ENCODE results near the gene TBC1D10A. TPM values are rescaled to one million over a fixed set of nuclear protein-coding genes. Genes with fewer than 3 reads are reported as not detected.

Gene TBC1D10A
- total and polyA plus RNA-seq, 4 donors: 16.7 to 45.5 (median 27.5) TPM

- Histone ChIP-seq H3K4me3 (ENCODE audit: low read length in 2 of 2) (no peak overlapping the region), H3K36me3 (ENCODE audit: control insufficient read depth in 1 of 2, insufficient read depth in 2 of 2, low read length in 1 of 2) (peaks cover 0 to 2% of the 10 kb centered on the region in 2 donors), H3K9me3 (ENCODE audit: control insufficient read depth, low read length) (no peaks in the 10 kb centered on the region), H3K27me3 (ENCODE audit: control insufficient read depth in 1 of 2, insufficient read depth in 2 of 2, low read length in 1 of 2) (no peaks in the 10 kb centered on the region), H3K27ac (ENCODE audit: low read depth in 1 of 2, low read length in 2 of 2) (no peak overlapping the region), H3K4me1 (ENCODE audit: control insufficient read depth in 1 of 2, insufficient read depth in 2 of 2, low read length in 2 of 2) (no peaks in the 10 kb centered on the region)
- intact Hi-C loops (cut with DNase I): loop anchor here (5.0 kb wide), 3 partner anchors 43 to 93 kb away; partner anchors contain the start of gene TBC1D10A (in 1 of the 2)
- 93% methylated on average over 4 of the region's 4 CpGs for WGBS, 2 donors
- DNase-seq (no peak), ATAC-seq (ENCODE audit: low FRiP score) (no peak)
These were observed 42.1 kb downstream of the TBC1D10A start for GRCh38 chr22:30284666-30285065.

DNA sequence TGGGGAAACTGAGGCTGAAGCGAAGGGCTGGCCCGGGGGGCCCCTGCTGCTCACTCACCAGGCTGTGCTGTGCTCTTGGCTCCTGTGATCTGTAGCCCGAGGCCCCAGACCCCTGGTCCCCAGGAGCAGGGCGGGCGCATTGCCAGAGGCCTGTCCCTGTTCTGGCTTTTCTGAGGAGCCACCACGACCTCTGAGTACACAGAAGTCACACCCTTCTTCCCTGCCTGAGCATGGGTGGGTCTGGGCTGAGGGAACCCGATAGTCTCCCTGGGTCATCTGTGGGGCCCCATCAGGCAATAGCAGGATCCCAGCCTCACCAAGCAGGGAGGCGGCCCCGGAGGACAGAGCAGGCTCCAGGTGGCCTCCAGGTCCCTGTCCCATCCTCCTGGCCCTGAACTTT lies 42.6 kb downstream of the TBC1D10A start:
- Histone ChIP-seq H3K36me3 (ENCODE audit: control insufficient read depth in 1 of 2, insufficient read depth in 2 of 2, low read length in 1 of 2) (peaks cover 0 to 2% of the 10 kb centered on the region in 2 donors), H3K4me1 (ENCODE audit: control insufficient read depth in 1 of 2, insufficient read depth in 2 of 2, low read length in 2 of 2) (no peaks in the 10 kb centered on the region), H3K27ac (ENCODE audit: low read depth in 1 of 2, low read length in 2 of 2) (no peak overlapping the region), H3K4me3 (ENCODE audit: low read length in 2 of 2) (no peak overlapping the region), H3K27me3 (ENCODE audit: control insufficient read depth in 1 of 2, insufficient read depth in 2 of 2, low read length in 1 of 2) (no peaks in the 10 kb centered on the region), H3K9me3 (ENCODE audit: control insufficient read depth, low read length) (no peaks in the 10 kb centered on the region)
- no peak for ATAC-seq (ENCODE audit: low FRiP score)
- no peak for DNase-seq
- WGBS, 2 donors: 83 to 84% methylated on average over 9 of the region's 9 CpGs
- intact Hi-C loops (cut with DNase I): loop anchor here in 1 of 2 donors (5.0 kb wide), 1 partner anchor 93 kb away; no protein-coding TSS in a partner anchor

DNA sequence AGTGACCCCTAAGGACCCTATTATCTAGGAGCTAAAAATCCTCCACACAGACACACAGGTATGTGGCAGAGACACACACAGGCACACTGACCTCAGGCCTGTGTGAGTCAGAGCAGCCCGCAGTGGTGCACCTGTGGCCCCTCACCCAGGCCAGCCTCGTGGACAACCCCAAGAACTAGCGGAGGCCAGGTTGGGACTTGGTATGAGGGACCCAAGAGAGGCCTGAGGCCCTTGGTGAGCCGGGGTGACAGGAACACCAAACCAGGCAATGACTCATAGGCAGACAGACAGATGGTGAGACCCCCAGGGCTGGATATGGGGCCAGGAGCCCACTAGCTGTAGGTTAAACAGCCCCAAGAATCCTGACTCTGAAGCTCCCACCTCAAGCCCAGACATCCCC lies 43.4 kb downstream of the TBC1D10A start:
- no peak overlapping the region for H3K27ac ChIP-seq (ENCODE audit: low read depth in 1 of 2, low read length in 2 of 2)
- ATAC-seq (ENCODE audit: low FRiP score) (no peak), DNase-seq (no peak)
- H3K4me1 ChIP-seq (ENCODE audit: control insufficient read depth in 1 of 2, insufficient read depth in 2 of 2, low read length in 2 of 2): no peaks in the 10 kb centered on the region
- no peak overlapping the region for H3K4me3 ChIP-seq (ENCODE audit: low read length in 2 of 2)
- intact Hi-C loops (cut with DNase I): loop anchor here in 1 of 2 donors (5.0 kb wide), 1 partner anchor 94 kb away; no protein-coding TSS in a partner anchor
- no peaks in the 10 kb centered on the region for H3K27me3 ChIP-seq (ENCODE audit: control insufficient read depth in 1 of 2, insufficient read depth in 2 of 2, low read length in 1 of 2)
- H3K9me3 ChIP-seq (ENCODE audit: control insufficient read depth, low read length): no peaks in the 10 kb centered on the region
- H3K36me3 ChIP-seq (ENCODE audit: control insufficient read depth in 1 of 2, insufficient read depth in 2 of 2, low read length in 1 of 2): peaks cover 0 to 2% of the 10 kb centered on the region in 2 donors
- 89 to 95% methylated on average over 4 of the region's 4 CpGs for WGBS, 2 donors

DNA sequence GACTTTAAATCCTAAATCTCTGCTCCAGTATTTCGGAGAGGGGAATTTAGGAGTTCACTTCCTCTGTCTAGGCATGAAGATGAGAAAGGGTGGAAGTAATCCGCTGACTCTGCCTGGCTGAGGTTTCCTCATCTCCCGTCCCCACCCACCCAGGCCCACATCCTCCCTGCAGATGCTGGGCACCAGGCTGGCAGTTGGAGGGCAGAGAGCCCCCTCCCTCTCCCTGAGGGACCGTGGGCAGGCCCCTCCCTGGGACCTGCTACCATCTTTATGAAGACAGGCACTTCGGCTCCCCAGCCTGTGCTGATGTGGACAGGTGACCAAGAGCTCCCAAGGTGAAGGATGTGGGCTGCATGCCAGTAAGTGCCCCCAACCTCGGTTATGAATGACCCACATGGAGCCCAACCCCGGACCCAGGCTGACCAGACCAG lies 44.1 kb downstream of the TBC1D10A start:
- Histone ChIP-seq H3K4me1 (ENCODE audit: control insufficient read depth in 1 of 2, insufficient read depth in 2 of 2, low read length in 2 of 2) (no peaks in the 10 kb centered on the region), H3K27ac (ENCODE audit: low read depth in 1 of 2, low read length in 2 of 2) (no peak overlapping the region), H3K9me3 (ENCODE audit: control insufficient read depth, low read length) (no peaks in the 10 kb centered on the region), H3K4me3 (ENCODE audit: low read length in 2 of 2) (no peak overlapping the region), H3K27me3 (ENCODE audit: control insufficient read depth in 1 of 2, insufficient read depth in 2 of 2, low read length in 1 of 2) (no peaks in the 10 kb centered on the region), H3K36me3 (ENCODE audit: control insufficient read depth in 1 of 2, insufficient read depth in 2 of 2, low read length in 1 of 2) (peaks cover 0 to 2% of the 10 kb centered on the region in 2 donors)
- DNase-seq: no peak
- no peak for ATAC-seq (ENCODE audit: low FRiP score)
- 84 to 92% methylated on average over 7 of the region's 7 CpGs for WGBS, 2 donors
- intact Hi-C loops (cut with DNase I): loop anchor here in 1 of 2 donors (5.0 kb wide), 1 partner anchor 95 kb away; no protein-coding TSS in a partner anchor

- no peak overlapping the region for H3K4me3 ChIP-seq (ENCODE audit: low read length in 2 of 2)
- no peaks in the 10 kb centered on the region for H3K4me1 ChIP-seq (ENCODE audit: control insufficient read depth in 1 of 2, insufficient read depth in 2 of 2, low read length in 2 of 2)
These were observed 46.2 kb downstream of the TBC1D10A start for GRCh38 chr22:30280505-30280904.

DNA sequence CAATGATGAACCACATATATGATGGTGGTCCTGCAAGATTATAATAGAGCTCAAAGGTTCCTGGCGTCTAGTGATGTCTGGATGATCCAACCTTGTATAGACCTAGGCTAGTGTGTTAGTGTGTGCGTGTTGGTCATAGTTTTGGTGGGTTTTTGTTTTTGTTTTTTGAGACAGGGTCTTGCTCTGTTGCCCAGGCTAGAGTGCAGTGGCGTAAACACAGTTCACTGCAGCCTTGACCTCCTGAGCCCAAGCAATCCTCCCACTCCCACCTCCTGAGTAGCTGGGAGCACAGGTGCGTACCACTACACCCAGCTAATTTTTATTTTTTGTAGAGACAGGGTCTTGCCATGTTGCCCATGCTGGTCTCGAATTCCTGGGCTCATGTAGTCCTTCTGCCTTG lies 46.8 kb downstream of the TBC1D10A start:
- H3K27ac ChIP-seq (ENCODE audit: low read depth in 1 of 2, low read length in 2 of 2): no peak overlapping the region
- H3K4me3 ChIP-seq (ENCODE audit: low read length in 2 of 2): no peak overlapping the region
- H3K27me3 ChIP-seq (ENCODE audit: control insufficient read depth in 1 of 2, insufficient read depth in 2 of 2, low read length in 1 of 2): no peaks in the 10 kb centered on the region
- intact Hi-C loops (cut with DNase I): loop anchor here in 1 of 2 donors (5.0 kb wide), 1 partner anchor 97 kb away; no protein-coding TSS in a partner anchor
- no peak for ATAC-seq (ENCODE audit: low FRiP score)
- no peaks in the 10 kb centered on the region for H3K9me3 ChIP-seq (ENCODE audit: control insufficient read depth, low read length)
- DNase-seq: no peak
- 85 to 86% methylated on average over 5 of the region's 5 CpGs for WGBS, 2 donors
- H3K36me3 ChIP-seq (ENCODE audit: control insufficient read depth in 1 of 2, insufficient read depth in 2 of 2, low read length in 1 of 2): no peaks in the 10 kb centered on the region
- no peaks in the 10 kb centered on the region for H3K4me1 ChIP-seq (ENCODE audit: control insufficient read depth in 1 of 2, insufficient read depth in 2 of 2, low read length in 2 of 2)

More at GRCh38 chr22:30280505-30280904, 46.2 kb downstream of the TBC1D10A start:
- H3K27me3 ChIP-seq (ENCODE audit: control insufficient read depth in 1 of 2, insufficient read depth in 2 of 2, low read length in 1 of 2): no peaks in the 10 kb centered on the region
- peaks cover 0 to 2% of the 10 kb centered on the region in 2 donors for H3K36me3 ChIP-seq (ENCODE audit: control insufficient read depth in 1 of 2, insufficient read depth in 2 of 2, low read length in 1 of 2)
- intact Hi-C loops (cut with DNase I): loop anchor here in 1 of 2 donors (5.0 kb wide), 1 partner anchor 97 kb away; no protein-coding TSS in a partner anchor
- no peak for ATAC-seq (ENCODE audit: low FRiP score)
- 41 to 43% methylated on average over 8 of the region's 8 CpGs for WGBS, 2 donors
- DNase-seq: no peak
- no peaks in the 10 kb centered on the region for H3K9me3 ChIP-seq (ENCODE audit: control insufficient read depth, low read length)
- H3K27ac ChIP-seq (ENCODE audit: low read depth in 1 of 2, low read length in 2 of 2): no peak overlapping the region

DNA sequence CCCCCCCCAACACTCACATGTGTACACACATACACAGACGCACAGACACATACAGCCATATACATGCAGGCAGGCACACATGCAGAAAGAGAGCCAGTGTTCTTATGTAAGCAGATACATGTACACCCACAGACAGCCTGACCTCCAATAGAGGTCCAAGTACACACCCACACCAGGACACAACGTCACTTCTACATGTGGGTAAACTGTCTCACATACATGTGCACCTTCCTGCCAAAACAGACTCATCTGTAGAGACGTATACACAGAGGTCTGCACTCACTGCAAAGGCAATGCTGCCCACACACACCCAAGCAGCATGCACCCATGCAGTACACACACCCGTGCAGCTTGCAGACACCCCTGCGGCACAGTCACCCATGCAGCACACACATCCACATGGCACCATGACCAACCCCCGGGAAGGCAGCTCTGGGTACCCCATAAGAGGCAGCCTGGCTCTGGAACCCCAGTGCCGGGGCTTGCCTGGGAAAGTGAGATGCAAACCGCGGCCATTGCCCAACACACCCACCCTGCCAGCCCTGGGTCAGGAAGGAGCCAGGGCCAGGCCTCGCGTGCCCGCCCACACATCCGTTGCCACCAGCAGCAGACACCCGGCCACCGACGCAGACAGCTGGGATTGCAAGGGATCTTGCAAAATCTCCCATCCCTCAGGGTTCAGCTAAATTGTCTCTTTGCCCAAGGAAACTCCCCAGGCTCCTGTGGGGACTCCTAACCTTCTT lies 47.5 kb downstream of the TBC1D10A start:
- Histone ChIP-seq H3K4me1 (ENCODE audit: control insufficient read depth in 1 of 2, insufficient read depth in 2 of 2, low read length in 2 of 2) (no peaks in the 10 kb centered on the region), H3K27ac (ENCODE audit: low read depth in 1 of 2, low read length in 2 of 2) (no peak overlapping the region), H3K27me3 (ENCODE audit: control insufficient read depth in 1 of 2, insufficient read depth in 2 of 2, low read length in 1 of 2) (no peaks in the 10 kb centered on the region), H3K36me3 (ENCODE audit: control insufficient read depth in 1 of 2, insufficient read depth in 2 of 2, low read length in 1 of 2) (no peaks in the 10 kb centered on the region), H3K4me3 (ENCODE audit: low read length in 2 of 2) (no peak overlapping the region), H3K9me3 (ENCODE audit: control insufficient read depth, low read length) (no peaks in the 10 kb centered on the region)
- DNase-seq (peak in 1 of 2 donors; percentile 90), ATAC-seq (ENCODE audit: low FRiP score) (peak; percentile 30)
- intact Hi-C loops (cut with DNase I): no loop called here
- 71% methylated on average over 16 of the region's 16 CpGs for WGBS, 2 donors

DNA sequence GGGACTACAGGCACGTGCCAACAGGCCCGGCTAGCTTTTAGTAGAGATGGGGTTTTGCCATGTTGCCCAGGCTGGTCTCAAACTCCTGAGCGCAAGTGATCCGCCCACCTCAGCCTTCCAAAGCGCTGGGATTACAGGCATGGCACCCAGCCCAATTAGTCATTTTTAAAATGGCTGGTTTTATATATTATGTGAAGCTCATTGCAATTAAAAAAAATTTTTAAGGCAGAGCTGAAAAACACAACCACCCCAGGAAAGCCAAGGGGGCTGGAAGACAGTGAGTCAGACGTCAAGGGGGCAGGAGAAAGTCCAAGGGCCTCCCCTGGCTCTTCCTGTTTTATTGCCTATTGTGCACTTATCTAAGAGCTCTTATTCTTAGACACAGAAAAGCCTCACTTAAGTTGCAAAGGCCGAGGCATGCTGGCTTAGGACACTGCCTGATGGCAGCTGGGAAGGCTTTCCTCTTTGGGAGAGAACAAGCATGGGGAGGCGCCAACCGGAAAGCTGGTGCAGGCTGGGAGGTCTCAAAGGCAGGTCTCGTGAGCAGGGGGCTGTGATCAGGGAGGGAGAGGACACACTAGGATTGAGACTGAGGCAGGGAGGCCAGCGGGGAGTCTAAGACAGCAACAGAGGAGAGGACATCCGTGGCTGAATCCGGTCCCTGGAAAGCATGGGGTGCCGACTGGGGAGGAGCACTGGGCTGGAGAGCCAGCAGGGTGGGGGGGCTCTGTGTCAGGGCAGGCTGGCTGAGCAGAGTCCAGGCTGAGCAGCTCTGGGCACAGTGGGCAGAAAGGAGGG lies 49.0 kb downstream of the TBC1D10A start:
- H3K27me3 ChIP-seq (ENCODE audit: control insufficient read depth in 1 of 2, insufficient read depth in 2 of 2, low read length in 1 of 2): no peaks in the 10 kb centered on the region
- intact Hi-C loops (cut with DNase I): no loop called here
- no peaks in the 10 kb centered on the region for H3K36me3 ChIP-seq (ENCODE audit: control insufficient read depth in 1 of 2, insufficient read depth in 2 of 2, low read length in 1 of 2)
- peak in 1 of 2 donors; percentile 69 for DNase-seq
- H3K27ac ChIP-seq (ENCODE audit: low read depth in 1 of 2, low read length in 2 of 2): peak overlapping the region in 1 of 2 donors; percentile 4
- peak; percentile 51 for ATAC-seq (ENCODE audit: low FRiP score)
- no peaks in the 10 kb centered on the region for H3K4me1 ChIP-seq (ENCODE audit: control insufficient read depth in 1 of 2, insufficient read depth in 2 of 2, low read length in 2 of 2)
- 9 to 13% methylated on average over 14 of the region's 14 CpGs for WGBS, 2 donors
- H3K9me3 ChIP-seq (ENCODE audit: control insufficient read depth, low read length): no peaks in the 10 kb centered on the region
- H3K4me3 ChIP-seq (ENCODE audit: low read length in 2 of 2): no peak overlapping the region

Data from aorta (tissue), 5 donors.